Activated T-helper 1 cell treated with Interleukin-2 at 50 U/mL for 16 hours (primary cell): ENCODE results near the gene CACNG1.

Experiments
- DNase-seq: peaks from one replicate; pipeline ENCODE4 v3.0.0-alpha.2; 2020; ENCODE audit warnings: low read depth

CACNG1 gene, protein sequence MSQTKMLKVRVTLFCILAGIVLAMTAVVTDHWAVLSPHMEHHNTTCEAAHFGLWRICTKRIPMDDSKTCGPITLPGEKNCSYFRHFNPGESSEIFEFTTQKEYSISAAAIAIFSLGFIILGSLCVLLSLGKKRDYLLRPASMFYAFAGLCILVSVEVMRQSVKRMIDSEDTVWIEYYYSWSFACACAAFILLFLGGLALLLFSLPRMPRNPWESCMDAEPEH

DNA sequence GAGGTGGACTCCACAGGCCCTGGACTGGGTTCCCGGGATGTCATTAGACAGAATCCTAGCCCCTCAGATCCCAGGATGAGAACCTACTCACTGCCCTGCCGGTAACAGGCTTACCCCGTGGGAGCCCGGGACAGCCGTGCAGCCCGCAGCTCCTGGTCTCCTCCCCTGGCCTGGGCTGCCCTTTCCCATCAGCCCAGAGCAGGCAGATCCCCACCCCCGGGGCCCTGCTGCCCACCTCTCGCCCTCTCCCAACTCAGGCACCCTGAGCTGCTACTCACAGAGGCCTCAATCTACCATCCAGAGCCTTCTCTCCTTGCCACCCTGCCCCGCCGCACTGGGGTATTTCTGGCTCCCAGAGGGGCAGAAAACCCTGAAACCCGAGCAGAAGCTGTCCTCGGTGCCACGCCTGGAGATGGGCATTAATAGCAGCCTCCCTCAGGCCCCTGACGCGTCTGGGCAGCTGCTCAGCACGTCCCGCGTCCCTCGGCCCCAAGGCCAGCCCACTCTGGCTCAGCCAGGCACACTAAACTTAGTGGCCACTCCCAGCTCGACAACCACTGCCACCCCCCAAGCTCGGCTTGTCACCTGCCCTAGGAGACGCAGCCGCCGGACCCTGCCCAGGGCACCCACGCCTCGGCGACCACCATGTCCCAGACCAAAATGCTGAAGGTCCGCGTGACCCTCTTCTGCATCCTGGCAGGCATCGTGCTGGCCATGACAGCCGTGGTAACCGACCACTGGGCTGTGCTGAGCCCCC is at the start of gene CACNG1:
TSS of gene CACNG1 (plus strand) at position 539 of the 757 bp plus-strand sequence. CDS start at position 646, 107 bp downstream.
- DNase-seq, result no peak

DNA sequence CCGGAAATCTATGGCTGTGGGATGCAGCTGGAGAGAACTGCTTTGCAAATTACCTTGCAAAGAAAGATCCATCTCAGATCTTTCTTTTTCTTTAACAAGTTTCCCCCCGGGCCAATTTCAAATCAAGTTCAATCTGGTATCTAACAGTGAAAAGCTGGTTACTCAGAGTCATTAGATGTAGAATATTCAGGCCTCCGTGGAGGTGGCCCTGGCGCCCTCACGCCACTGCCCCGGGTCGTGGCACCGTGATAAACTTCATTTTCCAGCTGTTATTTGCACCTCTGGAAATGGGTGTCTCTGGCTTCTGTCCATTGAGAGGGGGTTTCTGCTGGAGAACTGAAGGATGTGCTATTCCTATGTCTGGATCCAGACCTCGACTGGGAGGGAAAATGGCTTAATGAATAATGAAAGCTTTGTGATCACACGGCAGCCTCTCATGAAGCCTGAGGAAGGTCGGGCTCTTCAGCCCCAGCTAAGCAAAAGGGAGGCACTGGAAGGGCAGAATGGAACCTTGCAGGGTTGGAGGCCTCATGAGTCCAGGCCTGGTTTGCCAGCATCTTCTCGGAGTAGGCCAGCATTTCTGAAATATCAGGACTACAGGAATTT is 49.3 kb upstream of the CACNG1 start:
- no peak for DNase-seq

DNA sequence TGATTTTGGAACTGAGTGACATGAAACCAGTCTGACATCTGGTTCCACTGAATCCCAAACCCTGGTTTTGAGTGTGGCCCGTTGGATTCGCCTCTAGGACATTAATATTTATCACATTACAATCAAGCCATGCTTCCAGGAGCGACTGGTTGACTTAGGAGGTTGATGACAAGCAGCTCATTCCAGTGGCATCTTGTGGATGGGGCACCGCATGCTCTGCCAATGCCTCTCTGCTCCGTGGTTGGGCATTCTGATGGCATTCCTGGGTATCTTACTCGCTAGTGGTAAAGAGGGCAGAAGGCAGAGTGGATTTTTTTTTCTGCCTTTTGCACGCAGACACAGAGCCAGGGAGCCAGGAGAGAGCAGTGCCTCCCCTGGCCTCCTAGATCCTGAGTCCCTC is 48.4 kb upstream of the CACNG1 start:
- no peak for DNase-seq

DNA sequence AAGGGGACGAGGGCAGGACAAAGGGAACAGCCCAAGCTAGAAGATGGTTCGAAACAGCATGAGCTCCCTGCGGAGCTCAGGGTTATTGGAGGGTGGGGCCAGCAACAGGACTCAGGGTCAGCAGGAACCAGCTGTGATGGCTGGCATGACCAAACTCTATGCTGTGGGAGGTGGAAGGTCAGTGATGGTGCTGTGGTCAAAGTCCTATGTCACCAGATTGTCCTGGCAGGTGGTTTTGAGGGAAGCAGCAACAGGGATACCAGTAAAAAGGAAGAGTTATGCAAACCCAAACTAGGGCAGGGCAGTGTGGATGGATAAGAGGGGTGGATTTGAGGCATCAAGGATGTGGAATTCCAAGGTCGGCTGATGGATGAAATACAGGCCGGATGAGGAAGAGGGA is 47.4 kb upstream of the CACNG1 start:
- no peak for DNase-seq

DNA sequence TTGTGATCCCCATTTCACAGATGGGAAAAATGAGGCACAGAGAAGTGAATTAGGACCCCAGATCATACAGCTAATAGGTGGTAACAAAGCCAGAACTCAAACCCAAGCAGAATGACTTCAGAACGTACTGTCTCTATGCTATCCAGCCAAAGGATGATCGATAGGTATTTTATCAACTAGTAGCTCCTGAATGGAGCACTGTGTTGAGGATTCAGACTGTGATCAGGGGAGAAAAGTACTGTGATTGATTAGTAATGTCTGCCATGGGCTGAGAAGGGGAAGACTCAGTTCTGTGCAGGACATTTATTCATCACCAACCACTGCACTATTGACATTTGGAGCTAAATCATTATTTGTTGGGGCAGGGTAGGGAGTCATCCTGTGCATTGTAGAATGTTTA is 41.1 kb upstream of the CACNG1 start:
- DNase-seq, result no peak

DNA sequence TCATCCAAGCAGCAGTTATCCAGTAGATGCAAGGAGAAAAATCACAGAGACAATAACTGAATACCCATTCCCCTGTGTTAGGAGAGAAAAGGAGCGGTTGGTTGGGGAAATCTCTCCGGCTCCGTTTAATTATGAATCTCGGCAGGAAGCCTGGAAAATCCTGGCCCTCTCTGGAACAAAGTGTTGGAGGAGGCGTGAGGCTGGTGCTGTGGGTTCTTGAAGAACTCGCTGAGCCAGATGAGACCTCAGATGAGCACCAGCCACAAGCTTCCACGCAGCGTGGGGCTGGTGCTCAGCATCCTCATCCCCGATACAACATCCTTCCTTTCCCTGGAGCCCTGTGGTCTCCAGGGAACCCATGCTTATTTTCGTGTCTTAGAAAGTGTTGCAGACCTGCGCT is 40.2 kb upstream of the CACNG1 start:
- no peak for DNase-seq

DNA sequence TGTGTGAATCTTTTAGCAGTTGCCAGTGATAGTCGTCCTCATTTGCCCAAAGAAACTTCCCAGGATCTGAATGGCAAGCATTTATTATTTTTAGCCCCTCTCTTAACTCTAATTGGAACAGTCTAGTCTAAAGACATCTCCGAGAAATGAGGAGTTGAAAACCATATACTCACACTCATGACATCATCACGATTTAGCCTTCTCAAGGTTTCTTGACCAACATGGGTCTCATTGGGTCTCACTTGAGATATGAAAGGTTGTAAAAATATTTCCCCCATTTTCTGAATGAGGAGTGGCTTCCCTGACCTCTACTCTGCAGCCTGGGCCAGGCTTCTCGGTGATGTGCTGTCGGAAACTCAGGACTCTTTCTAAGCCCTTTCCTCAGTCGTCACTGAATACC is 37.1 kb upstream of the CACNG1 start:
- DNase-seq, result no peak

DNA sequence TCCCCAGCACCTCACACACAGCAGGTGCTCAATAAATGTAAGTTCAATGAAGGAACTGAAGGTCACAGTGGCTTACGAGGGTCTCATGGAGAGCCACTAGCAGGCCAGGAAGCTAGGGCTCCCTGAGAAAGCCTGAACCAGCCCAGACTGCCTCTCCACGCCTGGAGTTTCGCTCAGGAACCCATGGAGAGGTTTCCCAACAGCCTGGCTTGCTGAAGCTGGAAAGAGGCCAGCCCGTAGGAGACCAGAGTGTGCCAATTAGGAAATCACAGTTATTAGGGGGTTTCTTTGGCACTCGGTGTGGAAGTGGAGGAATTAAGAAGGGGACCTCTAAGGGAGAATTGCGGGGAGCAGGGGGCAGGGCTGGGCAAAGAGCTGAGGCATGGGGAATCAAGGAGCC is 36.3 kb upstream of the CACNG1 start:
- DNase-seq, result no peak

DNA sequence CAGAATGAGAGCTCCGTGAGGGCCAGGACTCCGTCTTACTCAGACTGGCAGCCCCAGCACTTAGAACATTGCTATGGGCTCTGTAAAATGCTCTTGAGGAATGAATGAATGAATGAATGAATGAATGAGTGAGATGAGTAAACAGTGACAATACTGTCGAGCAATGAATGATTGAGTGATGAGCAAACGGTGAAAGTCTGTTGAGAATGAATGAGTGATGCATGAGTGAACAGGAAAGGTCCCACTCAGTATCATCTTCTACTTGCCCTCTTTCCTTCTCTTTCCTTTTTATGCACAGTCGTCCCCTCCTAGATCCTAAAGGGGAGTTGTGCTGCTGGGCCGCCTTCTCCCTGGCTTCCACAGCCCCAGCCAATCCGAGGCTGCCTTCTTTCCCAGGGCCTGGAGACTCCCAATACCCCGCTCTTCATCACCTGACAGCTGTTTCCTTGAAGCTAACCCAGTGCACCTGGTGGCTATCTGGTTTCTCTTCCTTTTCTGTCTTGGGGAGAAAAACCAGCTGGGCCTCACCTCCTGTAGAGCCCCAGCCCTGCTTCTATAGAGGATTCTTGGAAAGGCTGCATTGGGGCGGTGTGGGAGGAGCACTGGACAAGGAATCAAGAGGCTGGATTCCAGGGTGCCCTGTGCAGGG is 32.7 kb upstream of the CACNG1 start:
- DNase-seq, result no peak

DNA sequence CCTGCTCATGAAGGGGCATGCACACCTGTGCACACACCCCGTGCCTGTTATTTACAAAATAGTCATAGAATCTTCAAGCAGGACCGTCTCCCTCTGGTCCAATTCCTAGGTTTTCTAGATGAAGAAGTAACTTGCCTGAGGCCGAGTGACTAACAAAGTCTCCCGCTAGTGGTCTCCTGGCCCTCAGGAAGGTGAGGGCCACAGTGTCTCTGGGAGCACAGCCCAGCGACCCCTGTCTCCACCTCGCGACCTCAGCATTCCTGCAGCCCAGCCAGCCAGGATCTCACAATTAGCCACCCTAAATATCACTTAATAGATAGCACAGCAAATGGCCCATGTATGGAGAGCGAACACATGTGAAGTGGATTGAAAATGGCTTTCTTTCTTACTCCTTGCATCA is 30.5 kb upstream of the CACNG1 start:
- DNase-seq, result no peak

DNA sequence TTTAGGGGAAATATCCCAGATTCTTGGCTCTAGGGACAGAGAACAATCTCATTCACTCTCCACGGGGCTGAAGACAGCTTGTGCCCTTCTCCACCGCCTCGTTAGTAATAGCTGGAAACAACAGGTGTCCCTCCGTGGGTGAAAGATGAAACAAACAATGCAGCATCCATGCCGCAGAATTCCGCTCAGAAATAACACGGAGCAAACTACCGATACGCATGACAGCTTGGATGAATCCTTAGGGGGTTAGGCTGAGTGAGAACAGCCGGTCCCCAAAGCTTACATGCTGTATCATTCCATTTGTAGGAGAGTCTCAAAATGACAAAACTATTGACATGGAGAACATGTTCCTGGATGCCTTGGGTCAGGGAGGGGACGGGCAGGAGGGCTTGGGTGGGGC is 29.4 kb upstream of the CACNG1 start:
- DNase-seq, result no peak

DNA sequence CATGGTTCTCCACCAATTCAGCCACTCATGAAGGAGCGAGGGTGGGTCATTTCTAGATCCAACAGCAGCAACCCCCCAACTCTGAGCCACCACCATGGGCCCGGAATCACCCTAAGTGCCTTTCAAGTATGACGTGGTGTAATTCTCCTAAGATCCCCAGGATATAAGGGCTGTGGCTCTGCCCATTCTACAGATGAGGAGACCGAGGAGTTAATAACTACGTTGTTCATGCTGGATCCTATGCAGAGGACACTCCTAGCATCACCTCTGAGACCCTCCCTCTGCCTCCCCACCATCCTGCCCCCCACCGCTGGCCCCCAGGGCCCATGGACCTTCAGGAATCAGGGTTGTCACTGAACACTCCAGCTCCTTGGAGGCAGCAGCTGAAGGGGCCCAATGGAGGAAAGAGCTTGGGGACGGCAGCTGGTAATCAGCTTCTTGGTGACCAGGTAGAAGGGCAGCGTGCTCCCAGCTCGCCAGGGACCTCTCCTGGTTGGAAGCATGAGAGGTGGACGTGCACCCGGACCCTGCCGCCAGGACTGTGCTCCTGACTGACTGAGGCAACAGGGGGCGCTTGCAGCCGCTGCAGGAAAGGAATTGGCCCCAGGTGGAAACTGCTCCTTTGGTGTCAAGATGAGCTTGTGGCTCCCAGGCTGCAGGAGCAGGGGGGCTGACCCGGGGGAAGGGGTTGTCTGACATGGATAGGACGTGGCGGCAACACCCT is 28.2 kb upstream of the CACNG1 start:
- DNase-seq, result no peak

DNA sequence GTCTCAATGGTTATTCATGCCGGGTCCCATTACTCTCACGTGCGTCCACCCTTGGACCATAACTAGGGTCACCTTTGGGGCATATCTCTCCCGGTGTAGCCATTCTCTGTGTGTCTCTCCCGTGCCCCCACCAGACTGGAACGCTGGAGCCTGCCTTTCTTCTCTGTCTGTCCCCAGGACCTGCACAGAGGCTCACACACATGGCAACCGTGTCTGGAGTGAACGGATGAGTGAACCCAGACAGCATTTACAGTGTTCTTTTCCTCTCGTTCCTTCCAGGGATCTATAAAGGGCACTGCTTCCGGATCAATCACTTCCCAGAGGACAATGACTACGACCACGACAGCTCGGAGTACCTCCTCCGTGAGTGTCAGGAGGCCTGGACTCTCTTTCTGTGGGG is 26.4 kb upstream of the CACNG1 start:
- no peak for DNase-seq

DNA sequence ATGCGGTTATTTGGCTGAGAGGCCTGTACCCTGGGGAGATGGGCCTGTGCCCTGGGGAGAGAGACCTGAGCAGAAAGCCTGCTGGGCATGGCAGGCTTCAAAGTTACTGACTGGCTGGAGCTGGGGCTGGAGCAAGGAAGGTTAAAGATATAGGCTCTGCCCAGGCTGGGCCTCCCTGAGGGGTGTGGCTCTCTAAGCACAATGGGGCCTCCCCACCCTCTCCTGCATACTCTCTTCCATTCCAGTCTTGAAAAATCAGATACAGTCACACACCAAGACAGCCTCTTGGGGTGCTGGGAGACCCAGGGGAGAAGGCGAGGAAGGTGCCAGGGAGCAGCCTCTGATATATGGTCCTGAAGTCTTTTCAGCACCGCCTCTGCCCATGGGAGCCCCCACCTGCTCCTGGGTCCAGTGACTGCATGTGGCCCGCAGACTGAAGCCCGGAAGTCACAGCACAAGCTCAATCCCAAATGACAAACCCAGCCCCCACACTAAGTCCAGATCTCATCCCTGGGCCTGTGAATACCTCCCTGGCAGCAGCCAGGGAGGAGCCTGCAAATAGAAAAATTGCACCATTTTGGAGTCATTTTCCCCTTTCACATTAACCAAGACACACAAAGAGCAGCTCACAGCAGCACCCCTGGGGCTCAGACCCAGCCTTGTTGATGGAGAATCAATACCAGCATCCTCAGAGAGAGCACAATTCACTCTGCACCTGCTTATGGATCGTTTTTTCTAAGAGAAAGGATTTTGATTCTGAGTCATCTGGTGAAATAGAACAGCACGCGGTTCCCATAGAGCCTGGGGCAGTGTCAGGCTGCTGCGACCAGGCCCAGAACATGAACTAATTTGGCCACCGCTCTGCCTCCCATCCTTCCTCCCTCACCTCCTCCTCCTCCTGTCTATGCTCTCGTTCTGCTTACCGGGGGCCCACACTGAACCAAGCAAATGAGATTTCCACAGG is 25.6 kb upstream of the CACNG1 start:
- no peak for DNase-seq

DNA sequence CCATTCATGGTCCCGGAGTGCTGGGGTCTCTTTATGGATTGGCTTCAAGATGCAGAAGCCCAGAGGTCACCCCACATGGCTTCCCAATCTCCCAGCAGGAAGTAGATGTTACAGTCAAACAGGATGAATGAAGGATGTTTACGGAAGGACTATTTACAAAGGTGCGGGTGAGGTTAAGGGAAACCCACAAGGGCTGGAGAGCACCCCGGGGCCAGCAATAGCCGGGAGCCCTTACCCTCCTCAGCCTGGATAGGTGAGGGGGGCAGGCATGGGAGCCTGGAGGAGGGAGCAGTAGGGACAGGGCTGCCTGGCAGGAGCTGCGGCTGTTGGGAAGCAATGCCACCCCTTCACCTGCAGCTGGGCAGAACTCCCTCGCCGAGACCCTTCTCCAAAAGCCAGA is 24.5 kb upstream of the CACNG1 start:
- no peak for DNase-seq

DNA sequence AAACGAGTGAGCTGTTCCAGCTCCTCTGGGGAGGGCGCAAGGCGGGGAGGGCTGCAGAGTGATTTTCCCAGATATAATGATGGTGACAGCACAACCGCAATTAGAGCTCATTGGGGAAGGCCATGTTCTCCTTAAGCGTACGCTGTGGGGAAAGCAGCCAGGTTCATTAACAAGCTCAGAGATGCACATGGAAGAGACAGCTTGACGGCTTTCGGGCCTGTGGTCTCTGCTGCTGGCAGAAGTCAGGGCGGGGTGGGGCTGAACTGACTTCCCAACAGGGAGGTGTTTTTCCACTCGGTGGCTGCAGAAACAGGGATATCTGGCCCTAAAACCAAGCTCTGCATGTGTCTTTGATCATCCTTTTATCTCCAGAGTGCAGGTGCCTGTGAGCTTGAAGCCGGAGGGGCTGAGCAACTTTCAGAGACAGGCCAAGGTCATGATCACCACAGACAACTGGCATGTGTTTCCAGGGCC is 24.0 kb upstream of the CACNG1 start:
- no peak for DNase-seq

DNA sequence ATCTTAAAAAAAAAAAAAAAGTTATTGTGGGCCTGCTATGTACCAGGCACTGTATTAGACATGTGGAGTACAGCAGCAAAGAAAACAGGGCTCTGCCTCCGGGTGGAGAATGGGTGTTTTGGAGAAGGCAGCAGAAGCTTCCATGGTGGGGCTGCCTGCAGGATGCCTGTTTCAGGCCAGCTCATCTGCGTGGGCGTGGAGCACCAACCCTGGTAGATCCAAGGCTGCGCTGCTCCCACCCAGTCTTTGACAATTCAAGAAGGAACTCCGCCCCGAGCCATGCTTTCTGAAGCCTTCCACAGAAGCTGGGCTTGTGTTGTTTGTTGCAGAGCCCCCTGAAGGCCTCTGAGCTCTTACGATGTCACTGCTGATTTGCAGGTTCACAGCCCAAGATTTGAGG is 23.2 kb upstream of the CACNG1 start:
- DNase-seq, result no peak

DNA sequence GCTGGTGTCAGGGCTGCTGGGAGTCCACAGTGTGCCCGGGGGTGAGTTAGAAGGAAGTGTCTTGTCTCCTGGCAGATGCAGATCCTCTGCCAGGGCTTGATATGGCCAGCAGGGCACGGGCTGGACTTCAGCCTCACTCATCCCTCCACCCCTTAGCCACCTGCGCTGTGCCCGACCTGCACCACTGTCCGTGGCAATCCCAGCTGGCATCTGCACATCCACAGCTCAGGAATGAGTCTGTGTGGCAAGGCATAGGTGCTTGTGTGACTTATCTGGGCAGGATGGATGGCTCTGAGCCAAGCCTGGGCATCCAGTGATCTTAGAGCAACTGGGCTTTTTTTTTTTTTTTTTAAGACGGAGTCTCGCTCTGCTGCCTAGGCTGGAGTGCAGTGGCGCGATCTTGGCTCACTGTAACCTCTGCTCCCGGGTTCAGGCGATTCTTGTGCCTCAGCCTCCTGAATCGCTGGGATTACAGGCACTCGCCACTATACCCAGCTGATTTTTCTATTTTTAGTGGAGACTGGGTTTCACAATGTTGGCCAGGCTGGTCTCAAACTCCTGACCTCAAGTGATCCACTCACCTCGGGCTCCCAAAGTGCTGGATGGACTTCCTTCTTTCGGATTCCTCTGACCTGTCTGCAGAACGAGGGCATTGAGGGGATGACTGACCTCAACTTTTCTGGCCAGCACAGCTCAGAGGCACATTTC is 22.5 kb upstream of the CACNG1 start:
- no peak for DNase-seq

DNA sequence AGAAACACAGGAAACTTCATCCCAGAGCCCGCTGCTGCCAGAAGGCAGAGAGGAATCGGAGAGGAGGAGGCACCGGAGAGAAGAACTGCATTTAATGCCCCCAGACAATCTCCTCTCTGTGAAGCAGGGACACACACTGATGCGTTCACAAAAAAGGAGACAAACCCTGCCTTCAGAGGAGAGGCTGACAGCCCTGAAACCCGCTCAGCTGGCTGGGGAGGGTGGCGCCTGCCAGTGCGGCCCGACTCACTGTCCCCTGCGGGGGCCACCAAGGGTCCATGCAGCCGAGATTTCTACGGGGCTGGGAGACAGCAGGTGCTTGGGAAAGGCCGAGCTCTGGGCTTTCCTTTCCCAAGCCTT is 21.9 kb upstream of the CACNG1 start:
- DNase-seq, result no peak

DNA sequence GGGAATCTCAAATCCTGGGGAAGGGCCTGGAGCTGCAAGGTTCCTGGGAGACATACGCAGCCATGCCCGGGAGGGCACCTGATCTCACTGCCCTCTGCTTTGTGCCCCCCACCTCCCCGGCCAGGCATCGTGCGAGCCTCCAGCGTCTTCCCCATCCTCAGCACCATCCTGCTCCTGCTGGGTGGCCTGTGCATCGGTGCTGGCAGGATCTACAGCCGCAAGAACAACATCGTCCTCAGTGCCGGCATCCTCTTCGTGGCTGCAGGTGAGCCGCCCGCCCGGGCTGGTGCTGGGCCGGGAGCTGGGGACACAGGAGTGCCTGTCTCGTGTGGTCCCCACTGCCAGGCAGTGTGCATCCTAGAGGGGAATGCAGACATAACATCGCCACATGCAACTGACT is 19.6 kb upstream of the CACNG1 start:
- no peak for DNase-seq
